Endothelial cell of umbilical vein (primary cell): ENCODE data around the gene SDC3. TPM values are rescaled to one million over a fixed set of nuclear protein-coding genes. Genes with fewer than 3 reads are reported as not detected.

Source experiments
- BruUV-seq: library from RNA; stranded (reverse); fragments of 400-500 nt; replicated peaks from 2 replicates; lab custom pipeline; 2021; lab: Mats Ljungman, UMichigan
- CTCF ChIA-PET: fragments of 300-600, 350-600 bp; sonication (Branson Sonifier 250); formaldehyde crosslinking; loops from one replicate; lab custom pipeline; 2021; ENCODE audit warnings: antibody characterized with exemption, inconsistent platforms; lab: Charles Lee
- POLR2A ChIA-PET: fragments of 300-600, 350-600 bp; sonication (Branson Sonifier 250); formaldehyde crosslinking; loops from one replicate; lab custom pipeline; 2021; ENCODE audit warnings: antibody characterized with exemption, inconsistent platforms; lab: Charles Lee
- DNase-seq: peaks from one replicate; pipeline ENCODE4 v3.0.0-alpha.2; 2011; ENCODE audit warnings: low read depth, low spot score
- FAIRE-seq: peaks from 2 replicates; lab custom pipeline; 2011; peaks lifted over from hg19 to GRCh38; lab: Jason Lieb, UNC
- H2AFZ ChIP-seq: 2 replicates; pipeline ENCODE4 v1.6.0; 2012; ENCODE audit warnings: low read depth, low read length, control low read depth, inconsistent platforms
- H3K27ac ChIP-seq: 2 replicates; pipeline ENCODE4 v1.5.1; 2011; ENCODE audit warnings: low read depth, mild to moderate bottlenecking, control low read depth, low read length, moderate library complexity; ENCODE audit not compliant: insufficient read depth
- H3K27me3 ChIP-seq, 2 experiments: 2 replicates each; pipeline versions ENCODE4 v1.6.0 to v1.6.1; 2011; ENCODE audit warnings: low read length in 2 of 2, mixed read lengths in 1 of 2; ENCODE audit not compliant: control insufficient read depth in 2 of 2, insufficient read depth in 2 of 2
- H3K36me3 ChIP-seq, 2 experiments: 2 replicates in 1 of 2; 3 replicates in 1 of 2; pipeline ENCODE4 v1.5.1; 2011; ENCODE audit warnings: low read length in 2 of 2, mild to moderate bottlenecking in 1 of 2, moderate library complexity in 1 of 2; ENCODE audit not compliant: control insufficient read depth in 2 of 2, insufficient read depth in 2 of 2; ENCODE audit errors: extremely low read depth in 1 of 2
- H3K4me1 ChIP-seq: 3 replicates; pipeline ENCODE4 v1.5.1; 2011; ENCODE audit warnings: mild to moderate bottlenecking, low read length; ENCODE audit not compliant: control insufficient read depth, insufficient read depth; ENCODE audit errors: extremely low read depth
- H3K4me2 ChIP-seq: 2 replicates; pipeline ENCODE4 v1.6.1; 2011; ENCODE audit warnings: low read length, control low read depth, mixed read lengths; ENCODE audit not compliant: insufficient read depth
- H3K4me3 ChIP-seq, 3 experiments: fragments of 200-600 bp in 1 of 3; sonication (generic), shearing (Covaris generic) in 1 of 3; replicated peaks in 1 of 3; 2 replicates each; pipeline ENCODE4 v1.5.1; 2011 to 2016; ENCODE audit warnings: control low read depth in 3 of 3, low read length in 3 of 3, mild to moderate bottlenecking in 2 of 3, inconsistent platforms in 1 of 3, low read depth in 1 of 3, moderate library complexity in 1 of 3; ENCODE audit not compliant: insufficient read depth in 1 of 3
- H3K79me2 ChIP-seq: 2 replicates; pipeline ENCODE4 v1.6.0; 2012; ENCODE audit warnings: low read length, inconsistent platforms; ENCODE audit not compliant: control insufficient read depth, insufficient read depth
- H3K9ac ChIP-seq: replicated peaks from 2 replicates; pipeline ENCODE3; 2011; ENCODE audit warnings: low read length, control low read depth; ENCODE audit not compliant: insufficient read depth; ENCODE audit errors: extremely low read depth
- H3K9me1 ChIP-seq: replicated peaks from 3 replicates; pipeline ENCODE4 v1.6.0; 2011; ENCODE audit warnings: mild to moderate bottlenecking, low read length; ENCODE audit not compliant: control insufficient read depth, insufficient read depth; ENCODE audit errors: extremely low read depth
- H3K9me3 ChIP-seq: replicated peaks from 2 replicates; pipeline ENCODE4 v1.5.1; 2012; ENCODE audit warnings: low read length, inconsistent platforms; ENCODE audit not compliant: control insufficient read depth, insufficient read depth
- H4K20me1 ChIP-seq: replicated peaks from 2 replicates; pipeline ENCODE3; 2011; ENCODE audit warnings: mild to moderate bottlenecking, low read length; ENCODE audit not compliant: control insufficient read depth, insufficient read depth; ENCODE audit errors: extremely low read depth
- CTCF ChIP-seq, 2 donors: IDR thresholded peaks; 1 replicate in 1 of 2; 2 replicates in 1 of 2; pipeline ENCODE4 v1.5.1; 2011; ENCODE audit warnings: low read length in 2 of 2, mild to moderate bottlenecking in 2 of 2, moderate library complexity in 2 of 2, control low read depth in 1 of 2, inconsistent platforms in 1 of 2, low read depth in 1 of 2; ENCODE audit not compliant: insufficient read depth in 1 of 2; ENCODE audit errors: extremely low read depth in 1 of 2
- EZH2 ChIP-seq: IDR thresholded peaks from 2 replicates; pipeline ENCODE4 v1.6.1; 2012; ENCODE audit warnings: borderline replicate concordance, low read depth, mild to moderate bottlenecking, moderate library complexity, low read length, inconsistent platforms; ENCODE audit not compliant: severe bottlenecking
- GATA2 ChIP-seq: IDR thresholded peaks from 2 replicates; pipeline ENCODE4 v1.7.0; 2011; ENCODE audit warnings: low read depth, mild to moderate bottlenecking, moderate library complexity, mixed read lengths, low read length; ENCODE audit not compliant: insufficient read length, insufficient read depth
- JUN ChIP-seq: IDR thresholded peaks from 2 replicates; pipeline ENCODE4 v1.6.1; 2011; ENCODE audit warnings: borderline replicate concordance, low read depth; ENCODE audit not compliant: insufficient read length, insufficient read depth
- MAX ChIP-seq: IDR thresholded peaks from 2 replicates; pipeline ENCODE4 v1.6.1; 2011; ENCODE audit not compliant: insufficient read depth, insufficient read length
- dilution Hi-C: fragments of 300-500 bp; cut with MboI; formaldehyde crosslinking; loops from one replicate; pipeline ENCODE4 v1.15.0; 2019; ENCODE audit warnings: low sequenced_read_pairs; ENCODE audit not compliant: extremely low pct_ligation_motif_present
- intact Hi-C: fragments of 100-400 bp; cut with micrococcal nuclease; formaldehyde crosslinking; loops from one replicate; pipeline ENCODE4 v1.10.0; 2022
- polyA plus RNA-seq, 4 experiments: library from polyadenylated mRNA; depleted of rRNA in 3 of 4; stranded (reverse) in 3 of 4; unstranded in 1 of 4; fragments of >200 nt; gene quantifications; 2 replicates each; pipeline versions ENCODE4 v1.2.1 to v1.2.3, GENCODE V29; 2011 to 2012; ENCODE audit warnings: missing spikeins in 1 of 4
- total RNA-seq: library from RNA; stranded (reverse); gene quantifications from 2 replicates; pipeline ENCODE4 v1.2.3, GENCODE V29; 2021

SDC3 gene
- total and polyA plus RNA-seq, 2 donors (not counting 3 experiments of a cell fraction or from before 2014, with no cell fraction given): 7.1 to 25.9 TPM

GRCh38 chr1:30900486-30900885 is 8.1 kb downstream of the SDC3 start:
- H4K20me1 ChIP-seq: no peaks in the 10 kb centered on the region

More at GRCh38 chr1:30900486-30900885, 8.1 kb downstream of the SDC3 start:
- H3K27me3 ChIP-seq: no peaks in the 10 kb centered on the region
- H3K4me1 ChIP-seq: peaks cover 8% of the 10 kb centered on the region
- FAIRE-seq: no peak
- CTCF ChIA-PET: interaction anchor here (1.2 kb wide), 1 partner anchor 98 kb away, joined by 3 read pairs; no protein-coding TSS in a partner anchor
- intact Hi-C loops: no loop called here
- H3K9ac ChIP-seq: no peak overlapping the region
- no TSS peak for BruUV-seq
- no peak overlapping the region for H3K4me3 ChIP-seq
- POLR2A ChIA-PET: no interaction called here
- no peak for DNase-seq
- H3K79me2 ChIP-seq: no peaks in the 10 kb centered on the region
- no peak overlapping the region for H3K27ac ChIP-seq
- no peak overlapping the region for H2AFZ ChIP-seq
- no peaks in the 10 kb centered on the region for H3K36me3 ChIP-seq
- H3K9me3 ChIP-seq: no peaks in the 10 kb centered on the region
- no peaks in the 10 kb centered on the region for H3K9me1 ChIP-seq
- dilution Hi-C loops: loop anchor here (25.0 kb wide), 1 partner anchor 88 kb away; no protein-coding TSS in a partner anchor
- no peak overlapping the region for H3K4me2 ChIP-seq
- TF ChIP-seq CTCF (IDR thresholded peaks at IDR 0.05; ENCODE audit: extremely low read depth in 1 of 2, insufficient read depth in 1 of 2, low read depth in 1 of 2, low read length in 2 of 2) (no peak), GATA2 (no peak), JUN (no peak), MAX (no peak), EZH2 (no peak)
